Suprapubic skin (tissue), 3 donors: ENCODE data around the gene KIAA1217.

ENCODE experiments used
- EP300 ChIP-seq: sonication (generic); formaldehyde crosslinking; IDR thresholded peaks from one replicate; pipeline ENCODE4 v1.6.1; 2017; ENCODE audit warnings: antibody characterized with exemption
- TF ChIP-seq, protein P1 (sequence below), 2 donors: fragments of 200-600 bp in 1 of 2; fragments of 450-650 bp in 1 of 2; sonication (generic) in 1 of 2; IDR thresholded peaks; one replicate each; pipeline ENCODE4 v1.5.1; 2016 to 2019; ENCODE audit warnings: antibody characterized with exemption in 2 of 2, mild to moderate bottlenecking in 1 of 2, moderate library complexity in 1 of 2

DNA sequence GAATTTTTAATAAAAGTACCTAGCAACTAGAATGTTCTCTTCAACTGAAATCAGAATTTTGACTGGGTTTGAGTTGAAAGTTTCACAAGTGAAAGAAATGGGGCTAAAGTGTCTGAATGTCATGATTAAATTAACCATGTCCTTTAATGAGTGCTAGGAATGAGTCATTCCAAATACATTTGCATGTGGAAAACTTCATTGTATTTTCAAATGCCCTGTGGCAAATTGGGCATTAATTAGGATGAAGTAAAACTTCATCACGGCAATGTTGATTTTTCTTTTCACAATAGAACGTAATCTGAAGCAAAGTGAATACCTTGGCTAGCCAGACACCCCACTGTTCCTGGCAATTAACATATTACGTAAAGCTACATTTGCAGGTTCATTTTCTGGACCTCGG lies 166.6 kb downstream of the KIAA1217 start:
- no peak for TF ChIP-seq EP300
- TF ChIP-seq, protein P1, sequence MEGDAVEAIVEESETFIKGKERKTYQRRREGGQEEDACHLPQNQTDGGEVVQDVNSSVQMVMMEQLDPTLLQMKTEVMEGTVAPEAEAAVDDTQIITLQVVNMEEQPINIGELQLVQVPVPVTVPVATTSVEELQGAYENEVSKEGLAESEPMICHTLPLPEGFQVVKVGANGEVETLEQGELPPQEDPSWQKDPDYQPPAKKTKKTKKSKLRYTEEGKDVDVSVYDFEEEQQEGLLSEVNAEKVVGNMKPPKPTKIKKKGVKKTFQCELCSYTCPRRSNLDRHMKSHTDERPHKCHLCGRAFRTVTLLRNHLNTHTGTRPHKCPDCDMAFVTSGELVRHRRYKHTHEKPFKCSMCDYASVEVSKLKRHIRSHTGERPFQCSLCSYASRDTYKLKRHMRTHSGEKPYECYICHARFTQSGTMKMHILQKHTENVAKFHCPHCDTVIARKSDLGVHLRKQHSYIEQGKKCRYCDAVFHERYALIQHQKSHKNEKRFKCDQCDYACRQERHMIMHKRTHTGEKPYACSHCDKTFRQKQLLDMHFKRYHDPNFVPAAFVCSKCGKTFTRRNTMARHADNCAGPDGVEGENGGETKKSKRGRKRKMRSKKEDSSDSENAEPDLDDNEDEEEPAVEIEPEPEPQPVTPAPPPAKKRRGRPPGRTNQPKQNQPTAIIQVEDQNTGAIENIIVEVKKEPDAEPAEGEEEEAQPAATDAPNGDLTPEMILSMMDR (IDR thresholded peaks at IDR 0.05): no peak
